ENCODE measurements around the gene BCAS1. TPM values are rescaled to one million over a fixed set of nuclear protein-coding genes. Genes with fewer than 3 reads are reported as not detected.

The BCAS1 gene
- total RNA-seq, 2 donors from 2014 or later: not detected

- no peak for DNase-seq
- Mint-ChIP-seq H3K27me3 (ENCODE audit: low read depth) (peaks cover 7% of the 10 kb centered on the region), H3K4me1 (ENCODE audit: low read depth) (peaks cover 6% of the 10 kb centered on the region), H3K27ac (no peak overlapping the region), H3K36me3 (ENCODE audit: insufficient read depth in 2 of 2) (no peaks in the 10 kb centered on the region), H3K4me3 (no peak overlapping the region), H3K9me3 (peaks cover 0 to 2% of the 10 kb centered on the region in 2 donors)
- no peak for ATAC-seq (replicated peaks in 1 of 2)
Measured at GRCh38 chr20:54108326-54108642, 37.9 kb upstream of the BCAS1 start.

GRCh38 chr20:54107600-54108325, 37.4 kb upstream of the BCAS1 start:
- H3K27me3 Mint-ChIP-seq (ENCODE audit: low read depth): peaks cover 6% of the 10 kb centered on the region
- H3K36me3 Mint-ChIP-seq (ENCODE audit: insufficient read depth in 2 of 2): no peaks in the 10 kb centered on the region
- H3K4me3 Mint-ChIP-seq: no peak overlapping the region
- H3K9me3 Mint-ChIP-seq: peaks cover 0 to 2% of the 10 kb centered on the region in 2 donors
- peaks cover 6% of the 10 kb centered on the region for H3K4me1 Mint-ChIP-seq (ENCODE audit: low read depth)
- no peak overlapping the region for H3K27ac Mint-ChIP-seq
- DNase-seq (no peak), ATAC-seq (replicated peaks in 1 of 2) (no peak)

- no peak for ATAC-seq (replicated peaks in 1 of 2)
- Mint-ChIP-seq H3K4me1 (ENCODE audit: low read depth) (peaks cover 6% of the 10 kb centered on the region), H3K27me3 (ENCODE audit: low read depth) (peaks cover 6% of the 10 kb centered on the region), H3K27ac (no peak overlapping the region), H3K36me3 (ENCODE audit: insufficient read depth in 2 of 2) (no peaks in the 10 kb centered on the region), H3K9me3 (peaks cover 0 to 2% of the 10 kb centered on the region in 2 donors), H3K4me3 (no peak overlapping the region)
- no peak for DNase-seq
Measured at GRCh38 chr20:54107181-54107580, 36.8 kb upstream of the BCAS1 start.

- Mint-ChIP-seq H3K36me3 (ENCODE audit: insufficient read depth in 2 of 2) (no peaks in the 10 kb centered on the region), H3K27ac (no peak overlapping the region), H3K4me3 (no peak overlapping the region), H3K4me1 (ENCODE audit: low read depth) (peaks cover 6% of the 10 kb centered on the region), H3K9me3 (no peaks in the 10 kb centered on the region), H3K27me3 (ENCODE audit: low read depth) (peaks cover 6% of the 10 kb centered on the region)
- no peak for DNase-seq
- no peak for ATAC-seq (replicated peaks in 1 of 2)
Measured at GRCh38 chr20:54106162-54106561, 35.8 kb upstream of the BCAS1 start.

- H3K4me3 Mint-ChIP-seq: no peak overlapping the region
- H3K4me1 Mint-ChIP-seq (ENCODE audit: low read depth): peaks cover 6% of the 10 kb centered on the region
- no peak overlapping the region for H3K27ac Mint-ChIP-seq
- peaks cover 6% of the 10 kb centered on the region for H3K27me3 Mint-ChIP-seq (ENCODE audit: low read depth)
- H3K36me3 Mint-ChIP-seq (ENCODE audit: insufficient read depth in 2 of 2): no peaks in the 10 kb centered on the region
- no peak for ATAC-seq (replicated peaks in 1 of 2)
- no peak for DNase-seq
- no peaks in the 10 kb centered on the region for H3K9me3 Mint-ChIP-seq
Measured at GRCh38 chr20:54105653-54106052, 35.3 kb upstream of the BCAS1 start.

- no peak overlapping the region for H3K27ac Mint-ChIP-seq
- no peaks in the 10 kb centered on the region for H3K36me3 Mint-ChIP-seq (ENCODE audit: insufficient read depth in 2 of 2)
- no peak for DNase-seq
- ATAC-seq (replicated peaks in 1 of 2): no peak
- no peaks in the 10 kb centered on the region for H3K4me1 Mint-ChIP-seq (ENCODE audit: low read depth)
- H3K27me3 Mint-ChIP-seq (ENCODE audit: low read depth): peaks cover 6% of the 10 kb centered on the region
- H3K9me3 Mint-ChIP-seq: no peaks in the 10 kb centered on the region
- no peak overlapping the region for H3K4me3 Mint-ChIP-seq
Measured at GRCh38 chr20:54104781-54105180, 34.4 kb upstream of the BCAS1 start.

- Mint-ChIP-seq H3K27ac (no peak overlapping the region), H3K9me3 (no peaks in the 10 kb centered on the region), H3K4me1 (ENCODE audit: low read depth) (no peaks in the 10 kb centered on the region), H3K36me3 (ENCODE audit: insufficient read depth in 2 of 2) (no peaks in the 10 kb centered on the region), H3K4me3 (no peak overlapping the region), H3K27me3 (ENCODE audit: low read depth) (peaks cover 6% of the 10 kb centered on the region)
- ATAC-seq (replicated peaks in 1 of 2) (no peak), DNase-seq (no peak)
Measured at GRCh38 chr20:54103762-54104600, 33.6 kb upstream of the BCAS1 start.

- Mint-ChIP-seq H3K36me3 (ENCODE audit: insufficient read depth in 2 of 2) (no peaks in the 10 kb centered on the region), H3K4me3 (no peak overlapping the region), H3K4me1 (ENCODE audit: low read depth) (no peaks in the 10 kb centered on the region), H3K9me3 (no peaks in the 10 kb centered on the region), H3K27me3 (ENCODE audit: low read depth) (peaks cover 6% of the 10 kb centered on the region), H3K27ac (no peak overlapping the region)
- ATAC-seq (replicated peaks in 1 of 2): peak; percentile 67 to 74
- peak; percentile 83 to 85 for DNase-seq
Measured at GRCh38 chr20:54103067-54103761, 32.8 kb upstream of the BCAS1 start.

- ATAC-seq (replicated peaks in 1 of 2): no peak
- Mint-ChIP-seq H3K27me3 (ENCODE audit: low read depth) (peaks cover 6% of the 10 kb centered on the region), H3K27ac (no peak overlapping the region), H3K4me1 (ENCODE audit: low read depth) (no peaks in the 10 kb centered on the region), H3K36me3 (ENCODE audit: insufficient read depth in 2 of 2) (no peaks in the 10 kb centered on the region), H3K9me3 (no peaks in the 10 kb centered on the region), H3K4me3 (no peak overlapping the region)
- DNase-seq: no peak
Measured at GRCh38 chr20:54102543-54102942, 32.1 kb upstream of the BCAS1 start.

- ATAC-seq (replicated peaks in 1 of 2) (no peak), DNase-seq (no peak)
- Mint-ChIP-seq H3K27ac (no peak overlapping the region), H3K4me3 (no peak overlapping the region), H3K36me3 (ENCODE audit: insufficient read depth in 2 of 2) (no peaks in the 10 kb centered on the region), H3K27me3 (ENCODE audit: low read depth) (peaks cover 6% of the 10 kb centered on the region), H3K4me1 (ENCODE audit: low read depth) (no peaks in the 10 kb centered on the region), H3K9me3 (no peaks in the 10 kb centered on the region)
Measured at GRCh38 chr20:54100563-54100962, 30.2 kb upstream of the BCAS1 start.

- Mint-ChIP-seq H3K4me3 (no peak overlapping the region), H3K4me1 (ENCODE audit: low read depth) (no peaks in the 10 kb centered on the region), H3K36me3 (ENCODE audit: insufficient read depth in 2 of 2) (no peaks in the 10 kb centered on the region), H3K27ac (no peak overlapping the region), H3K27me3 (ENCODE audit: low read depth) (peaks cover 6% of the 10 kb centered on the region), H3K9me3 (no peaks in the 10 kb centered on the region)
- DNase-seq (no peak), ATAC-seq (replicated peaks in 1 of 2) (no peak)
Measured at GRCh38 chr20:54099894-54100293, 29.5 kb upstream of the BCAS1 start.

- ATAC-seq (replicated peaks in 1 of 2) (no peak), DNase-seq (no peak)
- Mint-ChIP-seq H3K4me3 (no peak overlapping the region), H3K27me3 (ENCODE audit: low read depth) (no peaks in the 10 kb centered on the region), H3K27ac (no peak overlapping the region), H3K36me3 (ENCODE audit: insufficient read depth in 2 of 2) (no peaks in the 10 kb centered on the region), H3K4me1 (ENCODE audit: low read depth) (no peaks in the 10 kb centered on the region), H3K9me3 (no peaks in the 10 kb centered on the region)
Measured at GRCh38 chr20:54098047-54098446, 27.7 kb upstream of the BCAS1 start.

- ATAC-seq (replicated peaks in 1 of 2) (peak in 1 of 2 donors; percentile 9), DNase-seq (no peak)
- Mint-ChIP-seq H3K27me3 (ENCODE audit: low read depth) (no peaks in the 10 kb centered on the region), H3K27ac (no peak overlapping the region), H3K36me3 (ENCODE audit: insufficient read depth in 2 of 2) (no peaks in the 10 kb centered on the region), H3K4me1 (ENCODE audit: low read depth) (no peaks in the 10 kb centered on the region), H3K9me3 (no peaks in the 10 kb centered on the region), H3K4me3 (no peak overlapping the region)
Measured at GRCh38 chr20:54097236-54097529, 26.8 kb upstream of the BCAS1 start.

Measured in activated T-cell treated with anti-CD3 and anti-CD28 coated beads, Interleukin-2, amount 50 U/mL, for 72 hours (primary cell).